Cardiac fibroblast (primary cell): ENCODE results near the gene FRAS1.
"Not testable (repeated sequence)": the region's sequence is repeated elsewhere in the genome, so short reads cannot be mapped to it uniquely, and the experiment has no call there.

ENCODE experiments used
- DNase-seq, 2 donors: peaks; one replicate each; pipeline versions ENCODE4 v3.0.0 to v3.0.0-alpha.2; 2010; ENCODE audit warnings: low read depth in 2 of 2
- H3K4me3 ChIP-seq, 2 donors: replicated peaks in 1 of 2; 1 replicate in 1 of 2; 2 replicates in 1 of 2; pipeline ENCODE4 v1.5.1; 2011; ENCODE audit warnings: low read depth in 2 of 2, low read length in 2 of 2, mild to moderate bottlenecking in 2 of 2, moderate library complexity in 1 of 2
- CTCF ChIP-seq: IDR thresholded peaks from one replicate; pipeline ENCODE4 v1.5.1; 2011; ENCODE audit warnings: low read depth, mild to moderate bottlenecking, low read length, inconsistent platforms

FRAS1 gene

DNA sequence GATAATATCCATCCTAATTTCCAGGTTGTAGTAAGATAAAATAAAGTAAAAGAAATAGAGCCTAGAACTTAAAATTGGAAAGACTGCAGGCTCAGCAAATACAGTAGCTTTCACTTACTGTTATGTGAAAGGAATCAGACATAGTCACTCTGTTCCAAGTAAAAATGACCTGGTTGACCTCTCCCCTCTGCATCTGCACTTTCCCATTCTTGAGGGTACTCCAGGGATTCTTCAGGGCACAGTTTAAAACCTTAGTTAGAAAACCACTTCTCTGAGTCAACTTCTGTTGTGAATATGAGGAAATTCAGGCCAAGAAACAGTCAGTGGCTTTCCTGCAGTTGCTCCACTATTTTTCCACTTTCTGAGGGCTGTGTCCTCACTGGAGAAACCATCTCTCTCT is 42.9 kb downstream of the FRAS1 start:
- TF ChIP-seq CTCF, result no peak
- DNase-seq, result peak; percentile 4 to 61
- no peak overlapping the region for H3K4me3 ChIP-seq

DNA sequence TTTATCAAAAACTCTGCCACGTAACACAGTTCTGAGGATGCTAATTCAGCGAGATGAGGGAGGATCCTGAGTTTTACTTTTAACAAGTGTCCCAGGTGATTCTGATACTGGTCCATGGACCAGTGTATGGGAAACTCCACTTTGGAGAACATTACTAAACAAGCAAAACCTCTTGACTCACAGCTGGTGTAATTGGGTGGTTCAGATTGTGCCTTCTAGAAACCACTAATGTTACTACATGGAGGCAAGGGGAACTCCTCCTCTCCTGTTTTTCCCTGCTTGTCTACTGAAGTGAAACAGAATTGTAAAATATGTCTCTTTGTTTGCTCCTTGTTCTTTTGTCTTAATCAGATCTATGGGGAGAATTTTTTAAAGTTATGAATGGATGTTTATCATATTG is 62.6 kb downstream of the FRAS1 start:
- DNase-seq, result peak in 1 of 2 donors; percentile 3
- H3K4me3 ChIP-seq, result no peak overlapping the region
- no peak for TF ChIP-seq CTCF

- DNase-seq, result no peak
- TF ChIP-seq CTCF, result no peak
- H3K4me3 ChIP-seq, result no peak overlapping the region
These were observed 63.2 kb downstream of the FRAS1 start for GRCh38 chr4:78120144-78120880.

DNA sequence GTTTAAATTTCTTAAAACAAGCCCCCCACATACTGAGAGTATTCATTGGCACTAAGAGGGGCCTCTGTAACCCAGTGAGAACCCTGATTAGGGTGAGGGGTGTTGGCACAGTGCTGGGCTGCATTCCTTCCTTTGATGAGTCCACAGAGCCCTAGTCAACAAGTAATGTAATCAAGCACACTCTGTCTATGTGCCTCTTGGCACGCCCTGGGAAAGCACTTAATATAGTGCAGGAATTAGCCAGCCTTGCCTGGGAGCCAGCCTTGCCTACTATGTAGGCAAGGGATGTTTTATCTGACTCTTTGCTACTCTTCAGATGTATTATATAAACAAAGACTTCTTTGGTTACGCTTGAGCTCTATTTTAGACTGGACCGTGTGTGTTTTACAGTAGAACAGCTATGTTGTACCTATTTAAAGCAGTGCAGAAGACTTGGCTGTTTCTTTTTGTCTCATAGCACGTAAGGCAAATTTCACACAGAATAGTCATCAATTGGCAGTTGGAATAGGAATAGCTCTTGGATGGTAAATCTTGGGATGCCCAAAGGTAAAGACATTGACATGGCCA is 64.3 kb downstream of the FRAS1 start:
- DNase-seq, result no peak
- TF ChIP-seq CTCF, result no peak
- H3K4me3 ChIP-seq, result no peak overlapping the region

GRCh38 chr4:78125834-78126331 is 68.8 kb downstream of the FRAS1 start:
- not testable (repeated sequence) for DNase-seq, H3K4me3 ChIP-seq

GRCh38 chr4:78129383-78130108 is 72.4 kb downstream of the FRAS1 start:
- DNase-seq, result no peak
- no peak overlapping the region for H3K4me3 ChIP-seq
- no peak for TF ChIP-seq CTCF

- peak in 1 of 2 donors; percentile 53 for DNase-seq
- TF ChIP-seq CTCF, result no peak
- H3K4me3 ChIP-seq, result no peak overlapping the region
These were observed 74.3 kb downstream of the FRAS1 start for GRCh38 chr4:78131403-78131802.
